ENCODE results near the gene CEP72.

DNA sequence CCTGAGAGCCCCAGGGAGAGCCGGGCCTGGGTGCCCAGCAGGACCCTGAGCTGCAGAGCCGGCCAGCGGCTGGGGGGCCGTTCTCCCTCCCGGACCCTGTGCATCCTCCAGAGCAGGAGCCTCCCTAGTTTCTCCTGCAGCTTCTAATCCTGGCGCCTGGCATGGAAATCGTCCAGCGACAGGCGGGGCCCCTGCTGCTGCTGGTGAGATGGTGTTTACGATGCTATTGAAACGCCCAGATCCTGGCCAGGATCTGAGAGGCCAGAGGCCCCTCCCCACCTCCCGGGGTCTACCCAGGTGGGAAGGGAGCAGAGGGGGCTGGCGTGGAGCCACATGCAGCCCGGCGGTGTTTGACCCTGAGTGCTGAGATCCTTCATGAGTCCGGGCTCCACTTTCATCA is 38.2 kb upstream of the CEP72 start:
- no peak for TF ChIP-seq EZH2phosphoT487 (IDR thresholded peaks at IDR 0.05; ENCODE audit: insufficient read depth, low read depth)
- no peak for TF ChIP-seq EZH2 (IDR thresholded peaks at IDR 0.05; ENCODE audit: insufficient read depth, poor library complexity, severe bottlenecking)

Data from GM23248 (cell line).